ENCODE results near the gene HBG1.

DNA sequence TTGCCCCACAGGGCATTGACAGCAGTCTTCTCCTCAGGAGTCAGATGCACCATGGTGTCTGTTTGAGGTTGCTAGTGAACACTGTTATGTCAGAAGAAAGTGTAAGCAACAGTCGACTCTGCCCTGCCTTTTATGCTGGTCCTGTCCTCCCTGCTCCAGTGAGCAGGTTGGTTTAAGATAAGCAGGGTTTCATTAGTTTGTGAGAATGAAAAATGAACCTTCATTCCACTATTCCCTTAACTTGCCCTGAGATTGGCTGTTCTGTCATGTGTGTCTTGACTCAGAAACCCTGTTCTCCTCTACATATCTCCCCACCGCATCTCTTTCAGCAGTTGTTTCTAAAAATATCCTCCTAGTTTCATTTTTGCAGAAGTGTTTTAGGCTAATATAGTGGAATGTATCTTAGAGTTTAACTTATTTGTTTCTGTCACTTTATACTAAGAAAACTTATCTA lies 15.2 kb downstream of the HBG1 start, which contains the start of gene HBD:
- TF ChIP-seq, protein P1, sequence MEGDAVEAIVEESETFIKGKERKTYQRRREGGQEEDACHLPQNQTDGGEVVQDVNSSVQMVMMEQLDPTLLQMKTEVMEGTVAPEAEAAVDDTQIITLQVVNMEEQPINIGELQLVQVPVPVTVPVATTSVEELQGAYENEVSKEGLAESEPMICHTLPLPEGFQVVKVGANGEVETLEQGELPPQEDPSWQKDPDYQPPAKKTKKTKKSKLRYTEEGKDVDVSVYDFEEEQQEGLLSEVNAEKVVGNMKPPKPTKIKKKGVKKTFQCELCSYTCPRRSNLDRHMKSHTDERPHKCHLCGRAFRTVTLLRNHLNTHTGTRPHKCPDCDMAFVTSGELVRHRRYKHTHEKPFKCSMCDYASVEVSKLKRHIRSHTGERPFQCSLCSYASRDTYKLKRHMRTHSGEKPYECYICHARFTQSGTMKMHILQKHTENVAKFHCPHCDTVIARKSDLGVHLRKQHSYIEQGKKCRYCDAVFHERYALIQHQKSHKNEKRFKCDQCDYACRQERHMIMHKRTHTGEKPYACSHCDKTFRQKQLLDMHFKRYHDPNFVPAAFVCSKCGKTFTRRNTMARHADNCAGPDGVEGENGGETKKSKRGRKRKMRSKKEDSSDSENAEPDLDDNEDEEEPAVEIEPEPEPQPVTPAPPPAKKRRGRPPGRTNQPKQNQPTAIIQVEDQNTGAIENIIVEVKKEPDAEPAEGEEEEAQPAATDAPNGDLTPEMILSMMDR (IDR thresholded peaks at IDR 0.05; ENCODE audit: low read length), result no peak
- no peak for TF ChIP-seq EZH2 (optimal IDR thresholded peaks at IDR 0.05; ENCODE audit: low read depth, low read length)
